H1 (cell line): ENCODE results near the gene PLCL1. TPM values are rescaled to one million over a fixed set of nuclear protein-coding genes. Genes with fewer than 3 reads are reported as not detected.

ENCODE experiments used
- EP300 ChIP-seq, 2 experiments: IDR thresholded peaks; 1 replicate in 1 of 2; 2 replicates in 1 of 2; pipeline ENCODE4 v1.6.1; 2011 to 2012; ENCODE audit warnings: low read depth in 2 of 2, low read length in 2 of 2, mild to moderate bottlenecking in 2 of 2, borderline replicate concordance in 1 of 2, inconsistent platforms in 1 of 2, moderate library complexity in 1 of 2
- EZH2 ChIP-seq: fragments of 200-600 bp; sonication (generic); IDR thresholded peaks from 2 replicates; pipeline ENCODE4 v1.7.1; 2012; ENCODE audit warnings: low read depth, mild to moderate bottlenecking, moderate library complexity, low read length, inconsistent platforms; ENCODE audit not compliant: severe bottlenecking
- GTF2F1 ChIP-seq: IDR thresholded peaks from 2 replicates; pipeline ENCODE4 v1.6.1; 2012; ENCODE audit warnings: low read depth, low read length, improper control_type of control experiment, borderline replicate concordance
- HDAC2 ChIP-seq, 2 experiments: fragments of 300-600 bp in 1 of 2; sonication (generic) in 1 of 2; IDR thresholded peaks; 2 replicates each; pipeline ENCODE4 v1.6.1; 2011 to 2012; ENCODE audit warnings: low read depth in 2 of 2, low read length in 2 of 2, mild to moderate bottlenecking in 2 of 2, moderate library complexity in 2 of 2, borderline replicate concordance in 1 of 2, inconsistent platforms in 1 of 2
- KDM1A ChIP-seq: fragments of 200-600, 300-600 bp; sonication (generic); IDR thresholded peaks from 2 replicates; pipeline ENCODE4 v1.7.1; 2016; ENCODE audit warnings: mild to moderate bottlenecking, low read length, borderline replicate concordance
- POLR2AphosphoS5 ChIP-seq: IDR thresholded peaks from 2 replicates; pipeline ENCODE4 v1.6.1; 2011; ENCODE audit warnings: low read depth, low read length
- polyA plus RNA-seq, 7 experiments: library from polyadenylated mRNA; depleted of rRNA in 3 of 7; stranded (reverse) in 5 of 7; unstranded in 2 of 7; fragments of >200 nt in 5 of 7; fragments of 200-250 nt in 2 of 7; gene quantifications; 1 replicate in 5 of 7; 2 replicates in 1 of 7; 4 replicates in 1 of 7; pipeline versions ENCODE4 v1.2.1 to v1.2.3, GENCODE V29; 2011 to 2013; ENCODE audit warnings: missing spikeins in 2 of 7, mixed read lengths in 2 of 7
- total RNA-seq: library from RNA; stranded (reverse); fragmentation: NEBNext Ultra II Directional; extraction: Animal tissue kit (Norgen Biotek cat#: 25700); gene quantifications from 2 replicates; pipeline ENCODE4 v1.2.1, GENCODE V29; 2021

PLCL1 gene
- total and polyA plus RNA-seq, 2 of the 8 experiments (the other 6 are each of a cell fraction or from before 2014, with no cell fraction given), result not detected

DNA sequence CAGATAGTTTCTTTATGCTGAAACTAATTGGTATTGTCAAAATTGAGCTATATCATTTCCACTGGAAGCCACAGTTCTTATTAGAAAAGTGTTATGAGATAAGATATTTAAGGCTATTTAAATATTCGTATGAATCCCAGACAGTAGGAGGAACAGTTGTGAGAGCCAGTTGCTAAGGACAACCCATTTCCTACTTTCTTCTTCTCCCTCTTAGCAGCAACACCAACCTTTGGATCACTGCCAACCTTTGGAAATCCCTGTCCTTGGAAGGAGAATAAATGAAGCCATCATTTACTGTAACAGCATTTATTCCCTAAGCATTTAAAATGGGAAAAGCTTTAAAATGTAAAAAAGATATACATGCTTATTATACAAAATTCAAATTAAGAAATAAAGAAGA lies 85.8 kb downstream of the PLCL1 start (continued):
- no peak for TF ChIP-seq GTF2F1
- no peak for TF ChIP-seq KDM1A
- TF ChIP-seq HDAC2 (IDR thresholded peaks at IDR 0.05; ENCODE audit: borderline replicate concordance in 1 of 2, low read depth in 2 of 2, low read length in 2 of 2), result no peak
- no peak for TF ChIP-seq EP300 (IDR thresholded peaks at IDR 0.05; ENCODE audit: borderline replicate concordance in 1 of 2, low read depth in 2 of 2, low read length in 2 of 2)
- no peak for TF ChIP-seq POLR2AphosphoS5
- no peak for TF ChIP-seq EZH2
